Measurements from ENCODE around the gene ZFHX2. TPM values are rescaled to one million over a fixed set of nuclear protein-coding genes. Genes with fewer than 3 reads are reported as not detected.
"Not testable (repeated sequence)": the region's sequence is repeated elsewhere in the genome, so short reads cannot be mapped to it uniquely, and the experiment has no call there.

ZFHX2 gene
- total RNA-seq, 1 donor from 2014 or later, result 0.90 TPM

GRCh38 chr14:23538785-23539184, 12.8 kb downstream of the ZFHX2 start:
- Histone ChIP-seq H3K36me3 (no peaks in the 10 kb centered on the region), H3K4me1 (peaks cover 27% of the 10 kb centered on the region), H3K79me2 (ENCODE audit: low read depth) (peaks cover 10% of the 10 kb centered on the region), H3K9ac (no peak overlapping the region), H3K4me3 (peak overlapping the region; percentile 2), H3K27me3 (no peaks in the 10 kb centered on the region), H3K4me2 (peak overlapping the region; percentile 69), H3K27ac (peak overlapping the region; percentile 74), H4K20me1 (ENCODE audit: low read depth) (no peaks in the 10 kb centered on the region), H2AFZ (replicated peaks) (peak overlapping the region; percentile 56), H3K9me3 (ENCODE audit: low read depth) (no peaks in the 10 kb centered on the region), H3F3A (ENCODE audit: low read depth) (peaks cover 33% of the 10 kb centered on the region)
- H3K36me3 Mint-ChIP-seq, result peaks cover 7% of the 10 kb centered on the region
- no peak for TF ChIP-seq CTCF (IDR thresholded peaks at IDR 0.05)
- no peak for TF ChIP-seq EZH2phosphoT487 (IDR thresholded peaks at IDR 0.05)
- TF ChIP-seq EZH2 (IDR thresholded peaks at IDR 0.05), result no peak
- peaks cover 22% of the 10 kb centered on the region for H3K4me1 Mint-ChIP-seq
- DNase-seq (ENCODE audit: low spot score), result peak; percentile 50
- H3K4me3 Mint-ChIP-seq, result no peak overlapping the region
- peak overlapping the region; percentile 29 for H3K27ac Mint-ChIP-seq
- peaks cover 2% of the 10 kb centered on the region for H3K27me3 Mint-ChIP-seq (ENCODE audit: insufficient read depth, low read depth)
- no peaks in the 10 kb centered on the region for H3K9me3 Mint-ChIP-seq

GRCh38 chr14:23538050-23538718, 13.4 kb downstream of the ZFHX2 start:
- no peak overlapping the region for H3K4me3 Mint-ChIP-seq
- H3K27me3 Mint-ChIP-seq (ENCODE audit: insufficient read depth, low read depth), result peaks cover 2% of the 10 kb centered on the region
- H3K27ac Mint-ChIP-seq, result no peak overlapping the region
- Histone ChIP-seq H3K9me3 (ENCODE audit: low read depth) (no peaks in the 10 kb centered on the region), H3K36me3 (no peaks in the 10 kb centered on the region), H3K27ac (peak overlapping the region; percentile 74), H2AFZ (replicated peaks) (peak overlapping the region; percentile 56), H3K27me3 (no peaks in the 10 kb centered on the region), H3F3A (ENCODE audit: low read depth) (peaks cover 33% of the 10 kb centered on the region), H3K79me2 (ENCODE audit: low read depth) (peaks cover 4% of the 10 kb centered on the region), H3K9ac (no peak overlapping the region), H3K4me3 (peak overlapping the region; percentile 6), H3K4me1 (peaks cover 27% of the 10 kb centered on the region), H3K4me2 (peak overlapping the region; percentile 69), H4K20me1 (ENCODE audit: low read depth) (no peaks in the 10 kb centered on the region)
- no peak for DNase-seq (ENCODE audit: low spot score)
- peaks cover 4% of the 10 kb centered on the region for H3K36me3 Mint-ChIP-seq
- TF ChIP-seq CTCF (IDR thresholded peaks at IDR 0.05) (no peak), EZH2 (IDR thresholded peaks at IDR 0.05) (no peak), EZH2phosphoT487 (IDR thresholded peaks at IDR 0.05) (no peak)
- H3K4me1 Mint-ChIP-seq, result peaks cover 22% of the 10 kb centered on the region
- no peaks in the 10 kb centered on the region for H3K9me3 Mint-ChIP-seq

GRCh38 chr14:23537351-23538049, 14.1 kb downstream of the ZFHX2 start:
- no peaks in the 10 kb centered on the region for H3K27me3 ChIP-seq
- H3K36me3 Mint-ChIP-seq, result peaks cover 7% of the 10 kb centered on the region
- no peaks in the 10 kb centered on the region for H3K36me3 ChIP-seq
- no peaks in the 10 kb centered on the region for H3K9me3 Mint-ChIP-seq
- peak; percentile 63 for DNase-seq (ENCODE audit: low spot score)
- H3K27me3 Mint-ChIP-seq (ENCODE audit: insufficient read depth, low read depth), result peaks cover 2% of the 10 kb centered on the region
- H3K4me1 ChIP-seq, result peaks cover 27% of the 10 kb centered on the region
- no peak overlapping the region for H3K9ac ChIP-seq
- H3K9me3 ChIP-seq (ENCODE audit: low read depth), result no peaks in the 10 kb centered on the region
- no peak for TF ChIP-seq EZH2phosphoT487 (IDR thresholded peaks at IDR 0.05)
- no peak for TF ChIP-seq EZH2 (IDR thresholded peaks at IDR 0.05)
- TF ChIP-seq CTCF (IDR thresholded peaks at IDR 0.05), result no peak
- H3F3A ChIP-seq (ENCODE audit: low read depth), result peaks cover 33% of the 10 kb centered on the region
- H3K79me2 ChIP-seq (ENCODE audit: low read depth), result no peaks in the 10 kb centered on the region
- peak overlapping the region; percentile 6 for H3K4me3 ChIP-seq
- no peak overlapping the region for H3K4me3 Mint-ChIP-seq
- no peaks in the 10 kb centered on the region for H4K20me1 ChIP-seq (ENCODE audit: low read depth)
- H2AFZ ChIP-seq (replicated peaks), result no peak overlapping the region
- peaks cover 22% of the 10 kb centered on the region for H3K4me1 Mint-ChIP-seq
- peak overlapping the region; percentile 74 for H3K27ac ChIP-seq
- H3K27ac Mint-ChIP-seq, result peak overlapping the region; percentile 48
- peak overlapping the region; percentile 69 for H3K4me2 ChIP-seq

GRCh38 chr14:23536906-23537305, 14.7 kb downstream of the ZFHX2 start:
- H3K4me2 ChIP-seq, result peak overlapping the region; percentile 69
- H3K27me3 ChIP-seq; H3K9ac ChIP-seq; H3K9me3 Mint-ChIP-seq; H2AFZ ChIP-seq (replicated peaks); H3K27me3 Mint-ChIP-seq (ENCODE audit: insufficient read depth, low read depth); H3K27ac ChIP-seq; H3K9me3 ChIP-seq (ENCODE audit: low read depth); H3K4me3 Mint-ChIP-seq; DNase-seq (ENCODE audit: low spot score); H3K36me3 ChIP-seq; H3K4me3 ChIP-seq; H4K20me1 ChIP-seq (ENCODE audit: low read depth); H3K79me2 ChIP-seq (ENCODE audit: low read depth): not testable (repeated sequence)
- Mint-ChIP-seq H3K4me1 (peaks cover 22% of the 10 kb centered on the region), H3K27ac (peak overlapping the region; percentile 48), H3K36me3 (peaks cover 12% of the 10 kb centered on the region)
- H3F3A ChIP-seq (ENCODE audit: low read depth), result peaks cover 33% of the 10 kb centered on the region
- peaks cover 27% of the 10 kb centered on the region for H3K4me1 ChIP-seq

All from neural progenitor cell (in vitro differentiated cells).